RWPE2 (cell line): ENCODE results near the gene PLCB1.

Experiments used
- ATAC-seq: fragments of 200-7000 bp; cut with Tn5 transposase; 3 replicates; pipeline ENCODE4 v1.9.1; 2021; ENCODE audit warnings: low read depth
- DNase-seq: peaks from one replicate; pipeline ENCODE4 v3.0.0-alpha.2; 2020; ENCODE audit warnings: low spot score
- H3K27ac ChIP-seq: fragments of 450-650 bp; 2 replicates; pipeline ENCODE4 v1.5.1; 2017; ENCODE audit warnings: mild to moderate bottlenecking; ENCODE audit not compliant: poor library complexity, severe bottlenecking
- H3K27me3 ChIP-seq: fragments of 250-450 bp; sonication (Bioruptor Pico); 2 replicates; pipeline ENCODE4 v1.5.1; 2021; ENCODE audit warnings: mild to moderate bottlenecking, moderate library complexity; ENCODE audit not compliant: insufficient read depth, poor library complexity, severe bottlenecking
- H3K36me3 ChIP-seq: fragments of 250-450 bp; sonication (Bioruptor Pico); 2 replicates; pipeline ENCODE4 v1.5.1; 2020; ENCODE audit warnings: low read depth, mild to moderate bottlenecking, moderate library complexity
- H3K4me1 ChIP-seq: fragments of 250-450 bp; sonication (Bioruptor Pico); 2 replicates; pipeline ENCODE4 v1.5.1; 2021; ENCODE audit warnings: mild to moderate bottlenecking, moderate library complexity; ENCODE audit not compliant: insufficient read depth, poor library complexity, severe bottlenecking
- H3K4me3 ChIP-seq: fragments of 250-450 bp; sonication (Bioruptor Pico); 2 replicates; pipeline ENCODE4 v1.5.1; 2021; ENCODE audit warnings: mild to moderate bottlenecking, moderate library complexity; ENCODE audit not compliant: severe bottlenecking
- H3K9me3 ChIP-seq: fragments of 250-450 bp; sonication (Bioruptor Pico); 2 replicates; pipeline ENCODE4 v1.5.1; 2021; ENCODE audit warnings: mild to moderate bottlenecking, moderate library complexity; ENCODE audit not compliant: severe bottlenecking
- CTCF ChIP-seq: fragments of 450-650 bp; IDR thresholded peaks from one replicate; pipeline ENCODE4 v1.5.1; 2017; ENCODE audit warnings: mild to moderate bottlenecking, moderate library complexity; ENCODE audit not compliant: poor library complexity, severe bottlenecking

PLCB1 gene

DNA sequence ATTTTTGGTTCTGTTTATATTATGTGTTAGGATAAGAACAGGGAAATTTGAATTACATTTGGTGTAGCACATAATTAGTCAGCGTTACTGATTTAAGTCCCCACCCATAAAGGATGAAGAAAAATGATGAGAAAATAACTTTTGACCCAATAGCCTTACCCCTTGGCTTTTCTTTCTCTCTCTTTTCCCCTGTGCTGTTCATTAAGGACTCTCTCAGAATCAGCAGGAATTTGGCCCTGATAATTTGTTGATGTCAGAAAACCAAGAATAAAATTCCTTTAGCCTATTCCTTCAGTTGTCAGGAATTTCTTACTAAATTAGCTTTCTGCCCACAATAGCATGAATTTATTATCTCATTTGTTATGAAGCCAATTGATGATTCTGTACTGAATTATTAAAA, 18.5 kb downstream of the PLCB1 start:
- H3K9me3 ChIP-seq: no peaks in the 10 kb centered on the region
- no peak overlapping the region for H3K27ac ChIP-seq
- no peak for DNase-seq
- H3K36me3 ChIP-seq: no peaks in the 10 kb centered on the region
- H3K4me3 ChIP-seq: no peak overlapping the region
- no peak for ATAC-seq
- H3K4me1 ChIP-seq: peaks cover 3% of the 10 kb centered on the region
- H3K27me3 ChIP-seq: no peaks in the 10 kb centered on the region
- no peak for TF ChIP-seq CTCF

- Histone ChIP-seq H3K36me3 (no peaks in the 10 kb centered on the region), H3K9me3 (no peaks in the 10 kb centered on the region), H3K27ac (no peak overlapping the region), H3K27me3 (no peaks in the 10 kb centered on the region), H3K4me3 (no peak overlapping the region), H3K4me1 (peaks cover 3% of the 10 kb centered on the region)
- ATAC-seq (no peak), DNase-seq (no peak)
- TF ChIP-seq CTCF: no peak
These were observed 19.3 kb downstream of the PLCB1 start for GRCh38 chr20:8151372-8151771.

GRCh38 chr20:8152183-8152582, 20.1 kb downstream of the PLCB1 start:
- ATAC-seq: no peak
- no peak overlapping the region for H3K4me3 ChIP-seq
- no peaks in the 10 kb centered on the region for H3K36me3 ChIP-seq
- no peak overlapping the region for H3K27ac ChIP-seq
- no peaks in the 10 kb centered on the region for H3K27me3 ChIP-seq
- peaks cover 3% of the 10 kb centered on the region for H3K4me1 ChIP-seq
- no peak for DNase-seq
- no peaks in the 10 kb centered on the region for H3K9me3 ChIP-seq
- TF ChIP-seq CTCF: no peak

DNA sequence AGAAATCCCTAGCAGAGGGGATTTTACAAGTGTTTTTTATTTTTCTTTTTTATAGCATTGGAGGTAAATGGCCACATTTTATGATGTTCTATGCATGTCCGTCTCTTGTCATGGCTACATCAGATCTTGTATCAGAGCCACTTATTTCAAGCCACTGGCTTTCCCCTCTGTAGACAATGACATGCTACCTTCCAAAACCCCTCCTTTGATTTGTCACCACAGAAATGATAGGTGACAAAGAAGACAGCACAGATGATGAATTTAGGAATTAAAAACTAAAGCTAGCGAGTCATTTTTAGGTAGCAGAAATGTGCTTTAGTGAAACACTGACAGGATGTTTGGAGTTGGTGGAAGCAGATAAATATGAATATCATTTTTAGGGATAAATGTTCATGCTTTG, 20.8 kb downstream of the PLCB1 start:
- no peaks in the 10 kb centered on the region for H3K27me3 ChIP-seq
- no peak overlapping the region for H3K27ac ChIP-seq
- no peaks in the 10 kb centered on the region for H3K9me3 ChIP-seq
- DNase-seq: no peak
- peaks cover 3% of the 10 kb centered on the region for H3K4me1 ChIP-seq
- H3K4me3 ChIP-seq: no peak overlapping the region
- ATAC-seq: no peak
- no peaks in the 10 kb centered on the region for H3K36me3 ChIP-seq
- TF ChIP-seq CTCF: no peak

DNA sequence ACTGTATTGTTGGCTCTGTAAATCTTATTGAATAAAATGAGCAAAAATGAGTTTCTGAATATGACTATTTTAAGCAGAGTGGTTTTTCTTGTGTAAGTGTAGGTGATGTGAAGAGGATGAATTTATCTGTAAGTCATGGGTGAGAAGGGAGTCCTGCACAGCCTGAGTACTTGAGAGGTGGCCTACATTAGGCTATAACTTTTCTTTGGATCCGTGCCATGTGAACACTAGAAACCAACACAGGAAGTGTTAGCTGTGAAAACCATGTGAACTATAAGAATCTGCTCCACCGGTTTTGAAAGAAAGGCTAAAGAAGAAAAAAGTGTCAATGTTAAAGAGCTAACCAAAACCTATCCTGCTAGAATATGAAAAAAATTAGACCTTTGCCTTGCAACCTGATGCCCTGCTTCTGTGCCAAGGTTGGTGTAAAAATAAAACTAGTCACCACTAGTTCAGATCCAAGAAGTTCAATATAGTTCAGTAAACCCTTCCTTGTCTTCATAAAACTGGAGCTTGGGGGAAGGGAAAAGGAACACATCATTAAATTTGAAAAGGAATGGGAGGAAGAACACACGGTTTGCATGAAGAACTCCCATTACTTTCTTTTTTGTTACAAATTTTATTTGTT, 21.3 kb downstream of the PLCB1 start:
- peaks cover 3% of the 10 kb centered on the region for H3K4me1 ChIP-seq
- DNase-seq: no peak

More for the DNA sequence above, 21.3 kb downstream of the PLCB1 start:
- Histone ChIP-seq H3K27me3 (no peaks in the 10 kb centered on the region), H3K36me3 (no peaks in the 10 kb centered on the region), H3K27ac (no peak overlapping the region), H3K4me3 (no peak overlapping the region), H3K9me3 (no peaks in the 10 kb centered on the region)
- no peak for TF ChIP-seq CTCF
- ATAC-seq: no peak
